Measurements from ENCODE around the gene ZNF48.
"Not testable (repeated sequence)": the region's sequence is repeated elsewhere in the genome, so short reads cannot be mapped to it uniquely, and the experiment has no call there.

ZNF48 gene

GRCh38 chr16:30380803-30381208 is 14.4 kb upstream of the ZNF48 start:
- ATAC-seq (no peak), DNase-seq (no peak)
- H3K4me1 Mint-ChIP-seq = peaks cover 77% of the 10 kb centered on the region
- no peaks in the 10 kb centered on the region for H3K9me3 Mint-ChIP-seq
- peak overlapping the region; percentile 89 to 91 for H3K4me3 Mint-ChIP-seq
- H3K27ac Mint-ChIP-seq = no peak overlapping the region
- H3K27me3 Mint-ChIP-seq = no peaks in the 10 kb centered on the region

GRCh38 chr16:30381291-30382041 is 13.8 kb upstream of the ZNF48 start:
- Mint-ChIP-seq H3K9me3 (no peaks in the 10 kb centered on the region), H3K27me3 (no peaks in the 10 kb centered on the region), H3K27ac (peak overlapping the region; percentile 88 to 93), H3K4me1 (peaks cover 72% of the 10 kb centered on the region), H3K4me3 (peak overlapping the region; percentile 89 to 91)
- DNase-seq (peak in 1 of 2 donors; percentile 37), ATAC-seq (no peak)

GRCh38 chr16:30382111-30382881 is 12.9 kb upstream of the ZNF48 start, which contains the start of gene SEPTIN1:
SEPTIN1 (minus strand) TSS chr16:30382561; CDS start chr16:30382542, 19 bp downstream.
- peak; percentile 68 to 82 for DNase-seq
- Mint-ChIP-seq H3K4me1 (peaks cover 63% of the 10 kb centered on the region), H3K9me3 (no peaks in the 10 kb centered on the region)

GRCh38 chr16:30383521-30383920 is 11.7 kb upstream of the ZNF48 start:
- DNase-seq = no peak
- Mint-ChIP-seq H3K4me1 (peaks cover 51% of the 10 kb centered on the region), H3K27me3 (no peaks in the 10 kb centered on the region), H3K4me3 (peak overlapping the region; percentile 89 to 91), H3K9me3 (no peaks in the 10 kb centered on the region), H3K27ac (peak overlapping the region; percentile 80 to 93)
- no peak for ATAC-seq

More at GRCh38 chr16:30382111-30382881, 12.9 kb upstream of the ZNF48 start, which contains the start of gene SEPTIN1:
- Mint-ChIP-seq H3K27me3 (no peaks in the 10 kb centered on the region), H3K4me3 (peak within 1 kb of the TSS; percentile 89 to 91), H3K27ac (peak within 1 kb of the TSS; percentile 88 to 93)
- ATAC-seq = peak; percentile 62

GRCh38 chr16:30394592-30395154 is 547 bp upstream of the ZNF48 start:
- ATAC-seq = no peak

GRCh38 chr16:30395992-30396585 is 869 bp downstream of the ZNF48 start:
- peaks cover 60% of the 10 kb centered on the region for H3K4me1 Mint-ChIP-seq

More at GRCh38 chr16:30394592-30395154, 547 bp upstream of the ZNF48 start:
- DNase-seq = no peak
- H3K27ac Mint-ChIP-seq = peak overlapping the region; percentile 51 to 80
- no peaks in the 10 kb centered on the region for H3K27me3 Mint-ChIP-seq
- no peaks in the 10 kb centered on the region for H3K9me3 Mint-ChIP-seq
- H3K4me1 Mint-ChIP-seq = peaks cover 47% of the 10 kb centered on the region
- peak overlapping the region; percentile 83 to 91 for H3K4me3 Mint-ChIP-seq

GRCh38 chr16:30396627-30397026 is 1.4 kb downstream of the ZNF48 start:
- H3K4me3 Mint-ChIP-seq = peak overlapping the region; percentile 85 to 91
- H3K9me3 Mint-ChIP-seq = not testable (repeated sequence)

More at GRCh38 chr16:30395992-30396585, 869 bp downstream of the ZNF48 start:
- Mint-ChIP-seq H3K9me3 (no peaks in the 10 kb centered on the region), H3K27ac (peak overlapping the region; percentile 10 to 86), H3K27me3 (no peaks in the 10 kb centered on the region), H3K4me3 (peak overlapping the region; percentile 85 to 91)
- ATAC-seq = peak; percentile 29
- DNase-seq = no peak

GRCh38 chr16:30397056-30397455 is 1.8 kb downstream of the ZNF48 start:
- Mint-ChIP-seq H3K4me3 (peak overlapping the region; percentile 85 to 91), H3K27ac (peak overlapping the region; percentile 1 to 52)
- ATAC-seq = no peak

More at GRCh38 chr16:30396627-30397026, 1.4 kb downstream of the ZNF48 start:
- not testable (repeated sequence) for DNase-seq, ATAC-seq, H3K27me3 Mint-ChIP-seq
- Mint-ChIP-seq H3K27ac (peak overlapping the region; percentile 52 to 77), H3K4me1 (peaks cover 65% of the 10 kb centered on the region)

GRCh38 chr16:30397776-30398660 is 2.8 kb downstream of the ZNF48 start:
- Mint-ChIP-seq H3K27me3 (peaks cover 2% of the 10 kb centered on the region), H3K4me3 (peak overlapping the region in 1 of 2 donors; percentile 71), H3K4me1 (peaks cover 68% of the 10 kb centered on the region), H3K9me3 (no peaks in the 10 kb centered on the region), H3K27ac (peak overlapping the region in 1 of 2 donors; percentile 93)
- ATAC-seq (no peak), DNase-seq (peak in 1 of 2 donors; percentile 28)

More at GRCh38 chr16:30397056-30397455, 1.8 kb downstream of the ZNF48 start:
- no peaks in the 10 kb centered on the region for H3K9me3 Mint-ChIP-seq
- DNase-seq = no peak
- no peaks in the 10 kb centered on the region for H3K27me3 Mint-ChIP-seq
- H3K4me1 Mint-ChIP-seq = peaks cover 68% of the 10 kb centered on the region

GRCh38 chr16:30398661-30399434 is 3.6 kb downstream of the ZNF48 start:
- peaks cover 7% of the 10 kb centered on the region for H3K27me3 Mint-ChIP-seq
- peak overlapping the region; percentile 42 to 93 for H3K4me3 Mint-ChIP-seq
- peak overlapping the region in 1 of 2 donors; percentile 93 for H3K27ac Mint-ChIP-seq
- H3K9me3 Mint-ChIP-seq = no peaks in the 10 kb centered on the region
- H3K4me1 Mint-ChIP-seq = peaks cover 68% of the 10 kb centered on the region
- ATAC-seq (no peak), DNase-seq (no peak)

- peaks cover 63% of the 10 kb centered on the region for H3K4me1 Mint-ChIP-seq
- ATAC-seq (no peak), DNase-seq (no peak)
- H3K27me3 Mint-ChIP-seq = peaks cover 7% of the 10 kb centered on the region
- no peaks in the 10 kb centered on the region for H3K9me3 Mint-ChIP-seq
- peak overlapping the region; percentile 93 to 95 for H3K4me3 Mint-ChIP-seq
- peak overlapping the region; percentile 90 to 93 for H3K27ac Mint-ChIP-seq
These were observed 4.4 kb downstream of the ZNF48 start for GRCh38 chr16:30399435-30400186.

GRCh38 chr16:30401768-30402425 is 6.7 kb downstream of the ZNF48 start:
- H3K9me3 Mint-ChIP-seq = no peaks in the 10 kb centered on the region
- DNase-seq = no peak
- peaks cover 50% of the 10 kb centered on the region for H3K4me1 Mint-ChIP-seq
- H3K4me3 Mint-ChIP-seq = peak overlapping the region; percentile 93 to 95
- H3K27ac Mint-ChIP-seq = no peak overlapping the region
- peaks cover 7% of the 10 kb centered on the region for H3K27me3 Mint-ChIP-seq
- no peak for ATAC-seq

- Mint-ChIP-seq H3K27ac (peak overlapping the region; percentile 95 to 98), H3K9me3 (no peaks in the 10 kb centered on the region), H3K4me3 (peak overlapping the region; percentile 88 to 93), H3K27me3 (peaks cover 7% of the 10 kb centered on the region), H3K4me1 (peaks cover 25% of the 10 kb centered on the region)
- no peak for DNase-seq
- ATAC-seq = peak; percentile 46
These were observed 11.5 kb downstream of the ZNF48 start for GRCh38 chr16:30406795-30407101.

Data from stimulated activated naive CD8-positive, alpha-beta T cell treated with anti-CD3 and anti-CD28 coated beads, Interleukin-15, amount 100 ng/mL, for 72 hours (primary cell).